Nephron progenitor cell (in vitro differentiated cells): Measurements from ENCODE around the gene SREK1.
A peak's percentile ranks its signal among the peaks of the same experiment; 100 is the strongest.

Experiments
- DNase-seq: peaks from one replicate; pipeline ENCODE4 v3.0.0; 2021
- H3K27ac Mint-ChIP-seq: 2 replicates; pipeline ENCODE4 v1.8.0; 2021; ENCODE audit warnings: mild to moderate bottlenecking, moderate library complexity, mixed read lengths
- H3K27me3 Mint-ChIP-seq: 2 replicates; pipeline ENCODE4 v1.8.0; 2021; ENCODE audit warnings: mild to moderate bottlenecking, low read depth, mixed read lengths; ENCODE audit not compliant: poor library complexity
- H3K36me3 Mint-ChIP-seq: 2 replicates; pipeline ENCODE4 v1.8.0; 2021; ENCODE audit warnings: low read depth, mixed read lengths
- H3K4me1 Mint-ChIP-seq: 2 replicates; pipeline ENCODE4 v1.8.0; 2021; ENCODE audit warnings: mixed read lengths
- H3K4me3 Mint-ChIP-seq: 2 replicates; pipeline ENCODE4 v1.8.0; 2021; ENCODE audit warnings: mild to moderate bottlenecking, moderate library complexity, mixed read lengths
- H3K9me3 Mint-ChIP-seq: 2 replicates; pipeline ENCODE4 v1.8.0; 2021; ENCODE audit warnings: mild to moderate bottlenecking, moderate library complexity, mixed read lengths
- TF ChIP-seq, protein P1 (sequence below): fragments of 200-600 bp; sonication (generic); IDR thresholded peaks from 2 replicates; pipeline ENCODE4 v1.5.0; 2021; ENCODE audit warnings: antibody characterized with exemption

SREK1 gene

GRCh38 chr5:66164044-66164790, 20.1 kb downstream of the SREK1 start:
- H3K36me3 Mint-ChIP-seq: peaks cover 58% of the 10 kb centered on the region
- no peaks in the 10 kb centered on the region for H3K27me3 Mint-ChIP-seq
- H3K4me3 Mint-ChIP-seq: no peak overlapping the region
- TF ChIP-seq, protein P1, sequence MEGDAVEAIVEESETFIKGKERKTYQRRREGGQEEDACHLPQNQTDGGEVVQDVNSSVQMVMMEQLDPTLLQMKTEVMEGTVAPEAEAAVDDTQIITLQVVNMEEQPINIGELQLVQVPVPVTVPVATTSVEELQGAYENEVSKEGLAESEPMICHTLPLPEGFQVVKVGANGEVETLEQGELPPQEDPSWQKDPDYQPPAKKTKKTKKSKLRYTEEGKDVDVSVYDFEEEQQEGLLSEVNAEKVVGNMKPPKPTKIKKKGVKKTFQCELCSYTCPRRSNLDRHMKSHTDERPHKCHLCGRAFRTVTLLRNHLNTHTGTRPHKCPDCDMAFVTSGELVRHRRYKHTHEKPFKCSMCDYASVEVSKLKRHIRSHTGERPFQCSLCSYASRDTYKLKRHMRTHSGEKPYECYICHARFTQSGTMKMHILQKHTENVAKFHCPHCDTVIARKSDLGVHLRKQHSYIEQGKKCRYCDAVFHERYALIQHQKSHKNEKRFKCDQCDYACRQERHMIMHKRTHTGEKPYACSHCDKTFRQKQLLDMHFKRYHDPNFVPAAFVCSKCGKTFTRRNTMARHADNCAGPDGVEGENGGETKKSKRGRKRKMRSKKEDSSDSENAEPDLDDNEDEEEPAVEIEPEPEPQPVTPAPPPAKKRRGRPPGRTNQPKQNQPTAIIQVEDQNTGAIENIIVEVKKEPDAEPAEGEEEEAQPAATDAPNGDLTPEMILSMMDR: no peak
- no peak overlapping the region for H3K27ac Mint-ChIP-seq
- no peaks in the 10 kb centered on the region for H3K9me3 Mint-ChIP-seq
- DNase-seq: no peak
- no peaks in the 10 kb centered on the region for H3K4me1 Mint-ChIP-seq

DNA sequence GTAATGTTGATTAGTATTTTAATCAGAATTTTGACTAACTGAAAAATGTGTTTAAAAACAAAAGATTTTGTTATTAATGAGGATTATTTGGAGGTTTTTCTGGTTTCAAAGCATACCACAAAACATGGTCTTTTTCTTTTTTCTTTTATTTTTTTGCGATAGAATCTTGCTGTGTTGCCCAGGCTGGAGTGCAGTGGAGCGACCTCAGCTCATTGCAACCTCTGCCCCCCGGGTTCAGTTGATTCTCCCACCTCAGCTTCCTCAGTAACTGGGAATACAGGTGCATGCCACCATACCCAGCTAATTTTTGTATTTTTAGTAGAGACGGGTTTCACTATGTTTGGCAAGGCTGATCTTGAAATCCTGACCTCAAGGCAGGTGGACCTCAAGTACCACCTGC, 24.1 kb downstream of the SREK1 start:
- TF ChIP-seq, protein P1: no peak
- Mint-ChIP-seq H3K27ac (no peak overlapping the region), H3K36me3 (peaks cover 57% of the 10 kb centered on the region), H3K4me3 (no peak overlapping the region), H3K4me1 (no peaks in the 10 kb centered on the region), H3K9me3 (no peaks in the 10 kb centered on the region), H3K27me3 (no peaks in the 10 kb centered on the region)
- no peak for DNase-seq

- no peaks in the 10 kb centered on the region for H3K4me1 Mint-ChIP-seq
- H3K9me3 Mint-ChIP-seq: no peaks in the 10 kb centered on the region
- H3K36me3 Mint-ChIP-seq: peaks cover 58% of the 10 kb centered on the region
- no peak for DNase-seq
- H3K4me3 Mint-ChIP-seq: no peak overlapping the region
- peak overlapping the region; percentile 49 for H3K27ac Mint-ChIP-seq
- TF ChIP-seq, protein P1: no peak
- H3K27me3 Mint-ChIP-seq: no peaks in the 10 kb centered on the region
Observed at GRCh38 chr5:66169534-66169933, 25.4 kb downstream of the SREK1 start.

DNA sequence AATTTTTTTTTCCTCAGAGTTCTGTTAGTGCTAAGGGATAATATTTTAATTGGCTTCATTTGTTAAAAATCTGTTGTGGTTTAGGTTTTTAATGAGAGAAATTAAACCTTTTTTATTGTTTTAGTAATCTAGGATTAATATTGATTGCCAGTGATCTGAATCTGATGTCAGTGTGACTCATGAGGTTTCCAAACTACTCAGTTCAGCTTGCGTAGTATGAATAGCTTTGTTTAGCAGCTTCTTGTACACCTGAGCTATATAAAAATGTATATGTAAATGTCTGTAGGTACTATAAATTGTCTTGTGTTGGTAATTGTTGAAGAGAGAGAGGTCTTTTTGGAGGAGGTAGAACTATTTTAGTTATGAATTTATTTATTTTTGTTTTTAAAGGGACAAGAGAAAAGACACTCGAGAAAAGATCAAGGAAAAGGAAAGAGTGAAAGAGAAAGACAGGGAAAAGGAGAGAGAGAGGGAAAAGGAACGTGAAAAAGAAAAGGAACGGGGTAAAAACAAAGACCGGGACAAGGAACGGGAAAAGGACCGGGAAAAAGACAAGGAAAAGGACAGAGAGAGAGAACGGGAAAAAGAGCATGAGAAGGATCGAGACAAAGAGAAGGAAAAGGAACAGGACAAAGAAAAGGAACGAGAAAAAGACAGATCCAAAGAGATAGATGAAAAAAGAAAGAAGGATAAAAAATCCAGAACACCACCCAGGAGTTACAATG, 26.3 kb downstream of the SREK1 start:
- TF ChIP-seq, protein P1: no peak
- no peak for DNase-seq
- Mint-ChIP-seq H3K27me3 (no peaks in the 10 kb centered on the region), H3K4me1 (no peaks in the 10 kb centered on the region), H3K36me3 (peaks cover 59% of the 10 kb centered on the region), H3K27ac (peak overlapping the region; percentile 92), H3K4me3 (no peak overlapping the region), H3K9me3 (no peaks in the 10 kb centered on the region)

- Mint-ChIP-seq H3K4me3 (no peak overlapping the region), H3K4me1 (no peaks in the 10 kb centered on the region), H3K27me3 (no peaks in the 10 kb centered on the region), H3K9me3 (no peaks in the 10 kb centered on the region), H3K27ac (no peak overlapping the region), H3K36me3 (peaks cover 59% of the 10 kb centered on the region)
- DNase-seq: peak; percentile 12
- TF ChIP-seq, protein P1: peak; percentile 36
Observed at GRCh38 chr5:66171349-66172344, 27.5 kb downstream of the SREK1 start.
